Glutamatergic neuron (in vitro differentiated cells): Measurements from ENCODE around the gene LTBP4. TPM values are rescaled to one million over a fixed set of nuclear protein-coding genes. Genes with fewer than 3 reads are reported as not detected.

Source experiments
- DNase-seq: peaks from one replicate; pipeline ENCODE4 v3.0.0; 2022
- H3K27ac Mint-ChIP-seq: one replicate; pipeline ENCODE4 v1.8.0; 2020; ENCODE audit warnings: mild to moderate bottlenecking, mixed read lengths, inconsistent platforms; ENCODE audit not compliant: unreplicated experiment
- H3K27me3 Mint-ChIP-seq: one replicate; pipeline ENCODE4 v1.8.0; 2020; ENCODE audit warnings: mild to moderate bottlenecking, moderate library complexity, mixed read lengths, inconsistent platforms; ENCODE audit not compliant: unreplicated experiment
- H3K36me3 Mint-ChIP-seq: one replicate; pipeline ENCODE4 v1.8.0; 2020; ENCODE audit warnings: mild to moderate bottlenecking, mixed read lengths, inconsistent platforms; ENCODE audit not compliant: unreplicated experiment
- H3K4me1 Mint-ChIP-seq: one replicate; pipeline ENCODE4 v1.8.0; 2020; ENCODE audit warnings: mild to moderate bottlenecking, low read depth, mixed read lengths, inconsistent platforms; ENCODE audit not compliant: unreplicated experiment
- H3K4me3 Mint-ChIP-seq: one replicate; pipeline ENCODE4 v1.8.0; 2020; ENCODE audit warnings: mild to moderate bottlenecking, mixed read lengths, inconsistent platforms; ENCODE audit not compliant: unreplicated experiment
- H3K9me3 Mint-ChIP-seq: one replicate; pipeline ENCODE4 v1.8.0; 2020; ENCODE audit warnings: mild to moderate bottlenecking, moderate library complexity, mixed read lengths, inconsistent platforms; ENCODE audit not compliant: unreplicated experiment
- total RNA-seq: library from RNA; stranded (reverse); fragmentation: NEBNext Ultra II Directional; extraction: Animal tissue kit (Norgen Biotek cat#: 25700); gene quantifications from one replicate; pipeline ENCODE4 v1.2.1, GENCODE V29; 2021; ENCODE audit not compliant: unreplicated experiment
- TF ChIP-seq, protein P1 (sequence below): fragments of 200-600 bp; sonication (generic); IDR thresholded peaks from one replicate; pipeline ENCODE4 v1.5.0; 2021; ENCODE audit not compliant: partially characterized antibody, unreplicated experiment

Gene LTBP4
- total RNA-seq, 1 donor from 2014 or later: 169 TPM

DNA sequence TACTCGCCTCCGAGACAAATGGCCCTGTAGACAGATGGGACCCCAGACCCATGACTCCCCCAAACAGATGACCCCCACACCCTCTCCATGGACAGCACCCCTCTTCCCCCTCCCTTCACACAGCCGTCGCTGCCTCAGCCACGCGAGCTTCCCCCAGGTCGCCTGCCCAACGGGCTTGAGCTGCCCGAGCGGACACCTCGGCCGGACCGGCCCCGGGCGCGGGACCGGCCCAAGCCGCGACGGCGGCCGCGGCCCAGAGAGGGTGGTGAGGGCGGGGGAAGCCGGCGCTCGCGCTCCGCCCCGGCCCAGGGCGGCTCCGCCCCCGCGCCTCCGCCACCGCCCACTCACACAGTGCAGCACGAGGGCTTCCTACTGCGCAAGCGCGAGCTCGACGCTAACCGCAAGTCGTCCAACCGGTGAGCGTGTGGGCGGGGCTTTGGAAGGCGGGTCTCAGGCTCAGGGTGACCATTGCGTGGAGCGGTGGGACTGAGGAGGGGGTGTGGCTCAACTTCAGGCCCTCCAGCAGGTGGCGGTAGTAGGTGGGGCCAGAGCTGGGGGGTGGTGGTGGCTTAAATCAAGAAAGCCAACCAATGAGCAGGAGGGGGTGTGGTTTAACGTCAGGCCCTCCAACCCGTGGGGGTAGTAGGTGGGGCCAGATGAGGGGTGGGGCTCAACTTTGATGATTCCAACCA, 30.7 kb upstream of the LTBP4 start:
- H3K9me3 Mint-ChIP-seq: peaks cover 12% of the 10 kb centered on the region
- DNase-seq: peak; percentile 100
- TF ChIP-seq, protein P1, sequence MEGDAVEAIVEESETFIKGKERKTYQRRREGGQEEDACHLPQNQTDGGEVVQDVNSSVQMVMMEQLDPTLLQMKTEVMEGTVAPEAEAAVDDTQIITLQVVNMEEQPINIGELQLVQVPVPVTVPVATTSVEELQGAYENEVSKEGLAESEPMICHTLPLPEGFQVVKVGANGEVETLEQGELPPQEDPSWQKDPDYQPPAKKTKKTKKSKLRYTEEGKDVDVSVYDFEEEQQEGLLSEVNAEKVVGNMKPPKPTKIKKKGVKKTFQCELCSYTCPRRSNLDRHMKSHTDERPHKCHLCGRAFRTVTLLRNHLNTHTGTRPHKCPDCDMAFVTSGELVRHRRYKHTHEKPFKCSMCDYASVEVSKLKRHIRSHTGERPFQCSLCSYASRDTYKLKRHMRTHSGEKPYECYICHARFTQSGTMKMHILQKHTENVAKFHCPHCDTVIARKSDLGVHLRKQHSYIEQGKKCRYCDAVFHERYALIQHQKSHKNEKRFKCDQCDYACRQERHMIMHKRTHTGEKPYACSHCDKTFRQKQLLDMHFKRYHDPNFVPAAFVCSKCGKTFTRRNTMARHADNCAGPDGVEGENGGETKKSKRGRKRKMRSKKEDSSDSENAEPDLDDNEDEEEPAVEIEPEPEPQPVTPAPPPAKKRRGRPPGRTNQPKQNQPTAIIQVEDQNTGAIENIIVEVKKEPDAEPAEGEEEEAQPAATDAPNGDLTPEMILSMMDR: peak; percentile 12
- peak overlapping the region; percentile 98 for H3K27ac Mint-ChIP-seq
- H3K4me3 Mint-ChIP-seq: peak overlapping the region; percentile 97
- H3K4me1 Mint-ChIP-seq: peaks cover 20% of the 10 kb centered on the region
- peaks cover 9% of the 10 kb centered on the region for H3K36me3 Mint-ChIP-seq
- H3K27me3 Mint-ChIP-seq: peaks cover 26% of the 10 kb centered on the region

DNA sequence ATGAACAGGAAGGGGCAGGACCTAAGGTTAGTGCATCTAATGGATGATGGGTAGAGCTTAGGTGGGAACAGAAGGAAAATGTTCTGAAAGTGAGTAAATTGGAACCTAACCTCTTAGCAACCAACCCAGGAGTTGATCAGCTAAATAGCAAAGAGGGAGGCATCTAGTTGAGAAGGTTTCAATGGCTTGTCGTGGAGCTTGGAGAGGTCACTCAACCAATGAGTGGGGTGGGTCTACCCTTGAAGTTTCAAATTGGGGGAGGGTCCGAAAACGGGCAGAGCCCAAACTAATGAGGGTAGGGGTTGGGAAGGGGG, 30.2 kb upstream of the LTBP4 start:
- Mint-ChIP-seq H3K4me3 (peak overlapping the region; percentile 62), H3K27ac (peak overlapping the region; percentile 1)

DNA sequence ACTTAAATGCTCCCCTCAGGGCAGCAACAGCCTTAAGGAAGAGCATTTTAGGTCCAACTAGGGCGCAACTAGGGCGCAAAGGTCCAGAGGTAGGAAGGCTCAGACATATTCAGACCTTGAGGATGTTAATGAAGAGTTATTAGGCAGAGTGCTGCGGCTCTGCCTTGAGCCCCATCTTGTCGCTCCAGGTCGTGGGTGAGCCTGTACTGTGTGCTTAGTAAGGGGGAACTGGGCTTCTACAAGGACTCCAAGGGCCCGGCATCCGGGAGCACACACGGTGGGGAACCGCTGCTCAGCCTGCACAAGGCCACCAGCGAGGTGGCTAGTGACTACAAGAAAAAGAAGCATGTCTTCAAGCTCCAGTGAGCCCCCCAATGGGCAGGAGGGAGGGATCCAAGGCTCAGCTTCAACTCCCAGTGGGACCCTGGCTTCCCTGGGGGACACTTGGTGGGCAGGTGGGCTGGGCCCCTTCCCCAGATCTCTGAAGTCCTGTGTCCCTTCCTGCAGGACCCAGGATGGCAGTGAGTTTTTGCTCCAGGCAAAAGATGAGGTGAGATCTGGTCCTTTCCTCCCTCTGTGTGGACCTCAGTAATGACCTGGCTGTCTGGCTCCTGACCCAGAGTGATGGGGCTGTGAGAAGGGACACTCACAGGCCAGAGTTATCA, 29.2 kb upstream of the LTBP4 start:
- H3K4me1 Mint-ChIP-seq: peaks cover 17% of the 10 kb centered on the region
- H3K36me3 Mint-ChIP-seq: peaks cover 9% of the 10 kb centered on the region
- H3K27me3 Mint-ChIP-seq: peaks cover 26% of the 10 kb centered on the region
- no peak overlapping the region for H3K27ac Mint-ChIP-seq
- no peak for DNase-seq
- H3K9me3 Mint-ChIP-seq: peaks cover 11% of the 10 kb centered on the region
- H3K4me3 Mint-ChIP-seq: no peak overlapping the region
- TF ChIP-seq, protein P1: no peak

More for the DNA sequence above, 30.2 kb upstream of the LTBP4 start:
- H3K27me3 Mint-ChIP-seq: peaks cover 26% of the 10 kb centered on the region
- no peak for DNase-seq
- TF ChIP-seq, protein P1: no peak
- peaks cover 9% of the 10 kb centered on the region for H3K36me3 Mint-ChIP-seq
- peaks cover 12% of the 10 kb centered on the region for H3K9me3 Mint-ChIP-seq
- H3K4me1 Mint-ChIP-seq: peaks cover 20% of the 10 kb centered on the region

DNA sequence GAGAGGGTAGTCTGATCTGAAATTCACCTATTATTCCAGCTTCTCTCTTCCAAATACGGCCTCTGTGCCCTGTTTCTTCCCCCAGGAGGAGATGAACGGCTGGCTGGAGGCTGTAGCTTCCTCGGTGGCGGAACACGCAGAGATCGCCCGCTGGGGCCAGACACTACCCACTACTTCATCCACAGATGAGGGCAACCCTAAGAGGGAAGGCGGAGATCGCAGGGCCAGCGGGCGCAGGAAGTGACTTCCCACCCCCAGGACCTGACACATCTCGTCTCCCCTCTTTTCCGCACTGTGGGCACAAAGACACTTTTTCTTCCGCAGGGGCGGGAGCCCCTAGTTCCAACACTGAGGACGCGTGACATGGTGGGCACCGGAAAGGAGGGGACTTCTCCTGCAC, 25.8 kb upstream of the LTBP4 start:
- H3K4me3 Mint-ChIP-seq: peak overlapping the region; percentile 65
- peaks cover 9% of the 10 kb centered on the region for H3K36me3 Mint-ChIP-seq
- TF ChIP-seq, protein P1: no peak
- no peak for DNase-seq
- H3K9me3 Mint-ChIP-seq: peaks cover 4% of the 10 kb centered on the region
- H3K4me1 Mint-ChIP-seq: peaks cover 9% of the 10 kb centered on the region
- H3K27ac Mint-ChIP-seq: no peak overlapping the region
- peaks cover 16% of the 10 kb centered on the region for H3K27me3 Mint-ChIP-seq

DNA sequence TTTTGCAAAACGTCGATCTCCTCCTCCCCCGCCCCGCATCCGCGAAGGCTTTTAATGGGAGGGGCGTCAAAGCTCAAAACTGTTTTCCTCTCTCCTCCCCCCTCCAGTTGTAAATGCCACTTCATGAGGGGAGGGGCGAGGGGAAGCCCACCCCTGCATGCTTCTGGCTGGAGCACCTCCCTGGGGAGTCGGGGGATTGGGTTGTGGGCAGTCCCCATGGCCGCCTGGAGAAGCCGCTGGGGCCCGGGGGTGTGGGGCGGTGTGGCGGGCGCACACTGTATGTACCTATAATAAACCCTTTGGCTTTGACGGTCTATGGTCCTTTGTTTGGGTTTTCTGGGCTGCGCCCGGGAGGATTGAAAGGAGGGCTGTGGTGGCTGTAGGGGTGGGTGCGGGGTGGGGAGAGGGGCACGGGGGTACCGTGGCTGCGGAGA, 25.0 kb upstream of the LTBP4 start:
- Mint-ChIP-seq H3K27me3 (peaks cover 15% of the 10 kb centered on the region), H3K9me3 (peaks cover 4% of the 10 kb centered on the region), H3K4me1 (peaks cover 6% of the 10 kb centered on the region), H3K36me3 (peaks cover 14% of the 10 kb centered on the region), H3K27ac (peak overlapping the region; percentile 62), H3K4me3 (peak overlapping the region; percentile 86)
- TF ChIP-seq, protein P1: no peak
- DNase-seq: peak; percentile 75
